Right cardiac atrium (tissue), 5 donors: ENCODE measurements around the gene GRIK4. TPM values are rescaled to one million over a fixed set of nuclear protein-coding genes. Genes with fewer than 3 reads are reported as not detected.
A peak's percentile ranks its signal among the peaks of the same experiment; 100 is the strongest.

Source experiments
- ATAC-seq, 2 donors: fragments of 200-7000 bp; cut with Tn5 transposase; one replicate each; pipeline versions ENCODE4 v1.8.0 to v1.9.1; 2020; ENCODE audit warnings: moderate library complexity in 2 of 2, mild to moderate bottlenecking in 1 of 2
- DNase-seq, 3 donors: peaks; one replicate each; pipeline ENCODE4 v3.0.0-alpha.2; 2020
- H3K27ac ChIP-seq: one replicate; pipeline ENCODE4 v1.5.1; 2013; ENCODE audit warnings: mild to moderate bottlenecking, low read length, control low read depth, moderate library complexity
- H3K27me3 ChIP-seq: one replicate; pipeline ENCODE4 v1.6.1; 2013; ENCODE audit not compliant: control insufficient read depth, insufficient read depth
- H3K4me1 ChIP-seq: one replicate; pipeline ENCODE4 v1.6.1; 2013; ENCODE audit warnings: low read length; ENCODE audit not compliant: control insufficient read depth, insufficient read depth
- H3K4me3 ChIP-seq: one replicate; pipeline ENCODE4 v1.5.1; 2013; ENCODE audit warnings: low read length, control low read depth
- H3K9me3 ChIP-seq: one replicate; pipeline ENCODE4 v1.6.1; 2013; ENCODE audit warnings: low read length; ENCODE audit not compliant: control insufficient read depth
- WGBS: extraction: QIAGEN DNeasy Blood & Tissue Kit; methylation state at CpG from one replicate; pipeline ENCODE4 v1.1.7; 2013; 5-methylcytosine and 5-hydroxymethylcytosine counted together
- intact Hi-C, 4 donors: fragments of 100-400 bp; cut with DNase I; formaldehyde crosslinking; loops; one replicate each; pipeline versions ENCODE4 v1.11.0 to v1.14.0; 2022 to 2023
- polyA plus RNA-seq: library from polyadenylated mRNA; stranded (reverse); fragments of 200-250 nt; gene quantifications from one replicate; pipeline ENCODE4 v1.2.3, GENCODE V29; 2013
- total RNA-seq, 4 donors: library from RNA; stranded (reverse); fragmentation: NEBNext Ultra II Directional; extraction: Animal tissue kit (Norgen Biotek cat#: 25700); gene quantifications; one replicate each; pipeline ENCODE4 v1.2.1, GENCODE V29; 2021
- donor health status: healthy with polysubstance abuse.
- donor health status: DM: no; HTN: yes; CAD: no.
- donor health status: DM: no; HTN: no; CAD: no.
- donor health status: DM: no; HTN: yes; CAD: no; lungs with severe emphysema.
- donor health status: DM: yes; HTN: yes; CAD: no.

GRIK4 gene
- total and polyA plus RNA-seq, 5 donors, result 0.32 to 3.4 (median 0.80) TPM; not detected in 1

DNA sequence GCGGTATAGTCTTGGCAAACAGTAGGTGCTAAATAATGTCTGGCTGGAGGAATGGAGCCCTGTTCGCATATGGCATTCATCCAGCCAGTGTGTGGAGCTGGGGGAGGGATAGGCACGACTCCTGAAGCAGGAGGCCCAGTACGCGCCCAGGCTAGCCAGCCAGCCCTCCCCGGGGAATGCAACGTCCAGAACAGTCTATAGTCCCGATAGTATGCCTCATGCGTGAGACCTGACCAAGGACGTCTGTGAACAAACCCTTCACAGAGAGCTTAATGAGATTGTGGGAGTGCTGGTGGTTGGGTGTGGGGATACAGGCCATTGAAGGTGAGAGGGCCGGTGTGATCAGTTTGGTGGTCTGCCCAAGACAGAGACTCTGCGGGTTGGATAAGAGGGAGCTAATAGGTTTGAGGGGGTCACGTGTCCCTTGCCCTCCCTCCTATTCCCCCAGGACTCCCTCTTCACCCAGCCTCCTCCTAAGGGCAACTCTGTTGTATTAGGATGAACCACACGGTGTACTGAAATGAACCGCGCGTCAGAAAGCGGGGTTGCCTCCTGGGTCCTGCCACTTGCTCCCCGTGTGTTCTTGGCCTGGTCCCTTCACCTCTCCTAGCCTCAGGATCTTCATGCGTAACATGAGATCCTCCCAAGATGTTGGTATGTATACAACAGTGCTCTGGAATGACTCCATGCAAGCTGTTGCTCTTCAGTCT lies 987 bp upstream of the GRIK4 start:
- intact Hi-C loops, result loop anchor here (1.0 to 10.0 kb wide), 11 partner anchors 54 to 684 kb away; no protein-coding TSS in a partner anchor
- Histone ChIP-seq H3K4me3 (no peak overlapping the region), H3K27ac (no peak overlapping the region), H3K9me3 (no peaks in the 10 kb centered on the region), H3K27me3 (no peaks in the 10 kb centered on the region), H3K4me1 (no peaks in the 10 kb centered on the region)
- no peak for ATAC-seq
- DNase-seq, result no peak
- 62% methylated on average over 20 of the region's 20 CpGs for WGBS

DNA sequence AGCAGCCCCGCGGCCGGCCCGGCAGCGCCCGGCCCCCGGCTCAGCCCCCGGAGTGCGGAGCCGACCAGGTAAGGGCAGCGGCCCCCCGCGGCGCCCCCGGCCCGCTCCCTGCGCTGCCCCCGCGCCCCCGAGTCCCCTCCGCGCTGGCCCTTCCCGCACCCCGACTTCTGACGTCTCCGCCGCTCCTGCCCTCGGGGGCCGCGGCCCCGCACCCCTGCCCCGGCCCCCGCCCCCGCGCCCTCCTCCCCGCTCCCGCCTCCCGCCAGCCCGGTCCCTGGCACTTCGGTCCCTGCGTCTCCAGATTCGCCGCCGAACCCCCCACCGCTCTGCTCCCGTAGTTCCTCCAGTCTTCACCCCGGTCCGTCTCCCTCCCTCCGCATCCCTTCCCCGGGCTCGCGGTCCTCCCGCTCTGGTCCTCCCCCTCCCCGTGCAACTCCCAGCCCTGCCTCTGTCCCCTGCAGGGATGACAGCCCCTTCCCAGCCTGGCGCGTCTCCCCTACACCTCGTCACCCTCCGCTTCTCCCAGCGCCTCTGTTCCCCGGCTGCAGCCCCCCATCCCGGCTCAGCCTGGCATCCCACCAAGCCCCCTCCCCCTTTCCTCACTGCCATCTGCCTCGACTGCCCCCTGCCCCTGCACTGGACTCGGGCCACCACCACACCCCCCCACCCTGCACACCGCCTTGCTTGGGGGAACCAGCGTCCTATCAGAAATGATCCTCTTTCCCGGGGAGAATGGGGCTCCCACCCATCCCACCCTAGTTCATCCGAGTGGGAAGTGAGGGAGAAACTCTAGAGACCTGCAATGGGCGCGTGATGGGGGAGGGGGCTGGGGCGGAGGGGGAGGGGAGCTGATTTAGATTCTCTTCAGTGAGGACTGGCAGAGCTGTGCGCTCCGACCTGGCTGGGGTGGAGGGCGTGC lies 531 bp downstream of the GRIK4 start:
- DNase-seq (peak in 2 of 3 donors; percentile 61 to 67), ATAC-seq (no peak)
- Histone ChIP-seq H3K27ac (no peak overlapping the region), H3K9me3 (no peaks in the 10 kb centered on the region), H3K27me3 (no peaks in the 10 kb centered on the region), H3K4me3 (peak overlapping the region; percentile 86), H3K4me1 (no peaks in the 10 kb centered on the region)
- 13% methylated on average over 71 of the region's 73 CpGs for WGBS
- intact Hi-C loops, result loop anchor here (1.0 to 10.0 kb wide), 11 partner anchors 53 to 683 kb away; no protein-coding TSS in a partner anchor

DNA sequence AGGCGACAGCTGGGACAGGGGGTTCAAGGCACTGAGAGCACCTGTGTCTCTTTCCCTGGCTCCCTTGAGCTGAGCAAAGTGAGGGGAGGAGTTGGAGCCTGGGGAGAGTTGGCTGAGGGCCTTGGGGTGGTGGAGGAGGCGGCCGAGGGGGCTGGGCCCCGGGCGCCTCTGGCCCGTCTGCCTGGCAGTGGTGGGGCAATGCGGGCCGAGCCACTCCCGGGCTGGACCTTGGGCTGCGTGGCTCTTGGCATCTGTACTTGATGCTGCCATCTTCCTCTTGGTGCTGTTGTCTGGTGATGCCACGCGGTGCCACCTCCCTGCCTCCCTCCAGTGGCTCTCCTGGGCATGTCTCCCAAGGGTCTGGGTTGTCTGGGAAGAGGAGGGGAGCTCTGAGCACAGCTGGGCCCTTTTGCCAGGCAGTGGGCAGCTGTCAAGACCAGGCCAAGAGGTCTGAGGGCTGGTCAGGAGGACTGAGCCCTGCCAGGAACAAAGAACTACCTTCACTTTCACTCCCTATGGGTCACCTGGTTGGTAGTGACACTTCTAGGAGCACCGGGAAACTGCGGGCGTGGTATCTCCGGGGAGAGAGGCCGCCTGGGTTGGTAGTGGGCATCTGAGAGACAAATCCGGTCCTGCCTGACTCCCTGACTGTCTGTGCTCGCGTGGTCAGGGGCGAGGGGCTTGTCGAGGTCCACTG lies 1.3 kb downstream of the GRIK4 start:
- 85% methylated on average over 22 of the region's 22 CpGs for WGBS
- H3K27ac ChIP-seq, result no peak overlapping the region
- no peaks in the 10 kb centered on the region for H3K4me1 ChIP-seq
- DNase-seq (no peak), ATAC-seq (no peak)
- intact Hi-C loops, result loop anchor here (5.0 to 10.0 kb wide), 8 partner anchors 52 to 682 kb away; no protein-coding TSS in a partner anchor
- no peak overlapping the region for H3K4me3 ChIP-seq
- no peaks in the 10 kb centered on the region for H3K9me3 ChIP-seq
- no peaks in the 10 kb centered on the region for H3K27me3 ChIP-seq

DNA sequence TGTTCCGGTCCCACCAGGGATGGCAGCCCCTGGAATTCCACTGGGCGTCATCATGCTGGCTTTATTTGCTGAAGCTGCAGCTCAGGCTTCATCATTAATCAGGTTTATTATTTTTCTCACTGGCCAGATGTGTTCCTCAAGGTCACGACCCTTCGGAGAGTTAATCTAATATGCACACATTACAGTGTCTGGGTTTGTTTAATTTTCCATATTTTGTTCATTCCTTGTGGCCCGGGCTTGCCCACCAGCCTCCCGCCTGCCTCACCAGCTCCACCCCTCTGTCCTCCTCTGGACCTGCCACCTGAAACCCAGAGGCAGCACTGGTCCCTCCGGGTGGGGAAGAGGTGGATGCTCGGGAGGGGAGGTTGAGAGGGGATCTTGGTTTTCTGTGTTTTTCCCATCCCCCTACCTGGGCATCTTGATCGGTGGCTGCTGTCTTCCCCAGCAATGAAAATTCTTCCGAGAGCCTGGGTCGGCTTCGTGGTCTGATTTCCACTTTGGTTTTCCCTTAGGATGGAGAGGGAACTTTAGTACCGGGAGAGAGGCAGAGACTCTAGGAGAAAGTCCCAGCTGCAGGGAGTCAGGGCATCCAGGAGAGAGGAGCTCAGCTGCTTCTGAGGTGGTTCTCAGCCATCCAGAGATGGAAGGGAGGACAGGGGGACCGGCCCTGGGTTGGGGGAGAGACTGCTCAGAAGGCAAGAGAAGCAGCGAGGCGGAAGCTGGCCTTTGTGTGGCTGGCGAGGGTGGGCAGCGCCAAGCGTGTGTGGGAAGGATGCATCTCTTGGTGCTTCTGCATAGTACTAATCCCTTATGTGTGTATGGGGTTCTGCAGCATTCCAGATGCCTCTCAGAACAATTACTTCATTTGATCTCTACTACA lies 2.1 kb downstream of the GRIK4 start:
- Histone ChIP-seq H3K9me3 (no peaks in the 10 kb centered on the region), H3K27me3 (no peaks in the 10 kb centered on the region), H3K4me1 (no peaks in the 10 kb centered on the region), H3K27ac (no peak overlapping the region), H3K4me3 (no peak overlapping the region)
- 78% methylated on average over 19 of the region's 19 CpGs for WGBS
- no peak for ATAC-seq
- no peak for DNase-seq
- intact Hi-C loops, result loop anchor here (5.0 to 10.0 kb wide), 8 partner anchors 51 to 681 kb away; no protein-coding TSS in a partner anchor

DNA sequence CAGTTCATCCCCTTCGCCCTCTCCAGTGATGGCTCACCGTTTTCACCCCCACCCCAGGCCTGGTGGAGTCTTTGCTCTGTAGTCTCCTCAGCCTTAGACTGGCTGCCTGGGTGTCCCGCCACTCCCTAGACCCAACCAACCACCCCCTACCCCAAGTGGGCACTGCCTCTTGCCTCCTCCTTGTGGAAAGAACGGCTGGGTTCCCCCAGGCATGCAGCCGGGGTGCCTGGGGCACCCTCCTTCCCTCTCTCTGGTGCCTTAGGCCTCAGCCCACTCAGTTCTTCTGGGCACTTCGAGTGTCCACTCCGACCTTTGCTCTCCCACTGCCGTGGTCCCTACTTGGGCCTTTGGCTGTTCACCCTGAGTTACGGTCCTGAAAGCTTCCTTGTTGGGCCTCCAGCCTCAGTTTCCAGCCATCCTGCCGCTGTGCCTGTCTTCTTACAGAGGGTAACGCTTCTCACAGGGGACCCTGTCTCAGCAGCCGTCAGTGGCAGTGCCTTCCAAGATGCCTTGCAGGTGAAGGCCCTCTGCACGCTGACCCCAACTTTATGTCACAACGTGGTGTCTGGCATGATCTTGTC lies 3.1 kb downstream of the GRIK4 start:
- no peaks in the 10 kb centered on the region for H3K27me3 ChIP-seq

DNA sequence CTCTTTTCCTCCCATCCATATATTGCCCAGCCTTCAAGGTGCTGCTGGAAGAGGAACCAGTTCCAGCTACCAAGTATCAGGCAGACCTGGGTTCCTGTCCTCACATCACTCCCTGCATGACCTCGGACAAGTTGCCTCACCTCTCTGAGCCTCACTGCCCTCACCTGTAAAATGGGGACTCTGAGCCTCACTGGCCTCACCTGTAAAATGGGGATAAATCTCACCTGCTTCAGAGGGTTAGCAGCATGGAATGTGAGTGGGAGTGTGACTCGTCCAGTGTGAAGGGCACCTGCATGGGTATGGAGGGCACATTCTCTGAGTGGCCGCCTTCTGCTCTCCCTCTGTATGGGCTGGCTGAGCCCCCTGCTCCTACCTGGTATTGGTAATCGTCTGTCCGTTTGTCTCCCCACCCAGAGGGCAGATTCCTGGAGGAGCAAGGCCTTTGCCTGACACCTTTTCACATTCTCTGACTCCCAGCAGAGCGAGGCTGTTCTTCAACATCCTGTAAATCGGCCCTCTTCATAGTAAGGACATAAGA lies 3.7 kb downstream of the GRIK4 start:
- Histone ChIP-seq H3K9me3 (no peaks in the 10 kb centered on the region), H3K4me3 (no peak overlapping the region), H3K4me1 (no peaks in the 10 kb centered on the region), H3K27ac (no peak overlapping the region), H3K27me3 (no peaks in the 10 kb centered on the region)
- 86% methylated on average over 7 of the region's 7 CpGs for WGBS
- intact Hi-C loops, result loop anchor here in 3 of 4 donors (10.0 kb wide), 4 partner anchors 50 to 680 kb away; no protein-coding TSS in a partner anchor
- DNase-seq (no peak), ATAC-seq (no peak)

More for the DNA sequence above, 3.1 kb downstream of the GRIK4 start:
- intact Hi-C loops, result loop anchor here (5.0 to 10.0 kb wide), 8 partner anchors 50 to 680 kb away; no protein-coding TSS in a partner anchor
- H3K4me3 ChIP-seq, result no peak overlapping the region
- H3K9me3 ChIP-seq, result no peaks in the 10 kb centered on the region
- no peak for ATAC-seq
- no peaks in the 10 kb centered on the region for H3K4me1 ChIP-seq
- DNase-seq, result no peak
- H3K27ac ChIP-seq, result no peak overlapping the region
- 90% methylated on average over 14 of the region's 14 CpGs for WGBS

DNA sequence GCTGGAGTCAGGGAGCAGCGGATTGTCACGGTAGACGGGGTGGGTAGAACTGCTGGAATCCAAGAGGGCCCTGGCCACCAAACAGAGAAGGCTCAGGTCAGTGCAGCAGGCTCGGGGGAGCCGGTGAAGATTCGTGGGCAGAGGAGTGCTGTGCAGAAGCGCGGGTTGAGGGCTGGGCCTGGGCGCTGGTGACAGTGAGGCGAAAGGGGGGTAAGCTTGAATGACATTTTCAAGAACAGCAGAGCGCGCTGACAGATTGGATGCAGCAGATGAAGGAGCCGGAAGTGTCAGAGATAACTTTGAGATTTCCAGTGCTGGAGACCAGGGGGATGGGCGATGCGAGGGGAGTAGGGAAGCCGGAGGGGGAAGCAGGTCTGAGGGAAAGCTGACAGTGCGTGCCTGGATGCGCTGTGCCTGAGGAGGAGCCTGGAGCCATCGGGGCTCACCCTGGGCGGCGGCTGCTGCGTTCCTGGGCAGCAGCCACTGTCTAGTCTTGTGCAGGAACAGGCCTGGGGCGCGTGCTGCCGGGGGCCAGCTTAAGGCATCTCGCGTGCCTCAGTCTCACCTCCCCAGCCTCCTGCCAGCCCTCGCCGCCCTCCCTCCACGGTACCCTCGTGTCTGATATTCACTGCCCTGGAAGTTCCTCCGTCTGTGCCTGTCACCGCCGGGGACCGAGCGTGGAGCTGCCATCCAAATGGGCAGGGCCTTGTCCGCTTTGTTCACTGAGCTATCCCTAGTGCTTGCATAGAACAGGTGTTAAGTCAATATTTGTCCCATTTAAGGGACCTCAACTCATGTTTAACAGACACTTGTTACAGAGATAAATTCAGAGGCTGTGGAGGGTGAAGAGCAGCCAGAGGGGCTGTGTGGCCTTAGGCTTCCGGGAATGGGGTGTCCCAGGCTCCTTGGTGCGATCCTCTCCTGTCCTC lies 5.2 kb downstream of the GRIK4 start:
- Histone ChIP-seq H3K4me1 (no peaks in the 10 kb centered on the region), H3K27me3 (no peaks in the 10 kb centered on the region), H3K27ac (peak overlapping the region; percentile 23), H3K4me3 (no peak overlapping the region), H3K9me3 (no peaks in the 10 kb centered on the region)
- intact Hi-C loops, result loop anchor here in 3 of 4 donors (10.0 kb wide), 4 partner anchors 48 to 678 kb away; no protein-coding TSS in a partner anchor
- 28% methylated on average over 39 of the region's 39 CpGs for WGBS
- ATAC-seq (peak; percentile 28 to 40), DNase-seq (peak in 1 of 3 donors; percentile 69)

DNA sequence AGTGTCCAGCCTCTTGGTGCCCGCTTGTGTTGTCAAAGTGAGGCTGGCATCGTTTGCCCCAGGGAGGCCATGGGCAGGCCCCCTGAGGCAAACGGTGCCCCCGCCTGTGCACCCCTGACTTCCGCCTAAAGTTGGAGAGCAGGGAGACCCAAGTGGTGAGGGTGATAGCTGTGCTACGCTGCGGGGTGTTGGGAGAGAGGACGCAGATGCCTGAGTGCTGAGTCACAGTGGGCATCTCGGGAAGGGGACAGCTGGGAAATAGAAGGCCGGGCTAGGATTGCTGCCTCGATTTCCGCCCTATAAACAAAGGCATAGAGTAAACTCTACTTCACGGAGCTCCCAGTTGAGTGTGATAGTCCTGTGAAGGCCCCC lies 5.8 kb downstream of the GRIK4 start:
- WGBS, result 33% methylated on average over 13 of the region's 13 CpGs
- DNase-seq (no peak), ATAC-seq (peak; percentile 44 to 58)
- Histone ChIP-seq H3K4me3 (no peak overlapping the region), H3K27me3 (no peaks in the 10 kb centered on the region), H3K27ac (no peak overlapping the region), H3K9me3 (no peaks in the 10 kb centered on the region), H3K4me1 (no peaks in the 10 kb centered on the region)
- intact Hi-C loops, result loop anchor here in 3 of 4 donors (10.0 kb wide), 4 partner anchors 47 to 677 kb away; no protein-coding TSS in a partner anchor
